Naive thymus-derived CD4-positive, alpha-beta T cell (primary cell): ENCODE results near the gene GRIP2. TPM values are rescaled to one million over a fixed set of nuclear protein-coding genes. Genes with fewer than 3 reads are reported as not detected.
A peak's percentile ranks its signal among the peaks of the same experiment; 100 is the strongest.
"Not testable (repeated sequence)": the region's sequence is repeated elsewhere in the genome, so short reads cannot be mapped to it uniquely, and the experiment has no call there.

ENCODE experiments used
- ATAC-seq: fragments of 150-1000 bp; cut with Tn5 transposase; 2 replicates; pipeline ENCODE4 v1.10.0; 2021; ENCODE audit warnings: mild to moderate bottlenecking, moderate library complexity
- CTCF ChIA-PET: fragments of 350-600 bp; sonication (Branson Sonifier 250); formaldehyde crosslinking; loops from one replicate; lab custom pipeline; 2021; ENCODE audit warnings: antibody characterized with exemption; lab: Charles Lee
- POLR2A ChIA-PET: fragments of 350-600 bp; sonication (Branson Sonifier 250); formaldehyde crosslinking; loops from one replicate; lab custom pipeline; 2021; ENCODE audit warnings: antibody characterized with exemption, inconsistent platforms; lab: Charles Lee
- DNase-seq, 9 donors: peaks; one replicate each; pipeline versions ENCODE4 v3.0.0 to v3.0.0-alpha.2; 2020 to 2022; ENCODE audit warnings: mixed read lengths in 1 of 9
- H3K27ac ChIP-seq: one replicate; pipeline ENCODE4 v1.7.0; 2013; ENCODE audit warnings: mild to moderate bottlenecking, low read depth, low read length, moderate library complexity
- H3K27me3 ChIP-seq, 2 donors: one replicate each; pipeline ENCODE4 v1.7.0; 2013; ENCODE audit warnings: low read length in 2 of 2, mild to moderate bottlenecking in 2 of 2, moderate library complexity in 2 of 2; ENCODE audit not compliant: control insufficient read depth in 2 of 2, insufficient read depth in 2 of 2
- H3K36me3 ChIP-seq, 3 experiments: 1 replicate in 2 of 3; 2 replicates in 1 of 3; pipeline ENCODE4 v1.7.0; 2013; ENCODE audit warnings: low read length in 3 of 3, mild to moderate bottlenecking in 3 of 3, moderate library complexity in 1 of 3; ENCODE audit not compliant: insufficient read depth in 3 of 3, control insufficient read depth in 2 of 3
- H3K4me1 ChIP-seq, 2 donors: one replicate each; pipeline ENCODE4 v1.7.0; 2013; ENCODE audit warnings: low read length in 2 of 2, mild to moderate bottlenecking in 2 of 2, moderate library complexity in 1 of 2; ENCODE audit not compliant: control insufficient read depth in 2 of 2, insufficient read depth in 2 of 2
- H3K4me3 ChIP-seq: 2 replicates; pipeline ENCODE4 v1.7.0; 2013; ENCODE audit warnings: mild to moderate bottlenecking, low read length
- H3K9me3 ChIP-seq, 3 experiments: 1 replicate in 2 of 3; 2 replicates in 1 of 3; pipeline ENCODE4 v1.7.0; 2013; ENCODE audit warnings: low read length in 3 of 3; ENCODE audit not compliant: control insufficient read depth in 2 of 3
- H3K27ac Mint-ChIP-seq, 9 donors: one replicate each; pipeline ENCODE4 v1.8.0; 2020 to 2022; ENCODE audit warnings: mixed read lengths in 9 of 9, mild to moderate bottlenecking in 8 of 9, moderate library complexity in 5 of 9, inconsistent platforms in 2 of 9
- H3K27me3 Mint-ChIP-seq, 5 donors: one replicate each; pipeline ENCODE4 v1.8.0; 2021 to 2022; ENCODE audit warnings: mixed read lengths in 5 of 5, mild to moderate bottlenecking in 1 of 5
- H3K36me3 Mint-ChIP-seq, 5 donors: one replicate each; pipeline ENCODE4 v1.8.0; 2020 to 2022; ENCODE audit warnings: mixed read lengths in 5 of 5, mild to moderate bottlenecking in 3 of 5, inconsistent platforms in 1 of 5
- H3K4me1 Mint-ChIP-seq, 7 donors: one replicate each; pipeline ENCODE4 v1.8.0; 2020 to 2022; ENCODE audit warnings: mixed read lengths in 7 of 7, mild to moderate bottlenecking in 3 of 7, inconsistent platforms in 1 of 7
- H3K4me3 Mint-ChIP-seq, 10 donors: one replicate each; pipeline ENCODE4 v1.8.0; 2020 to 2022; ENCODE audit warnings: mild to moderate bottlenecking in 10 of 10, mixed read lengths in 10 of 10, moderate library complexity in 6 of 10, inconsistent platforms in 2 of 10
- H3K9me3 Mint-ChIP-seq, 11 donors: one replicate each; pipeline ENCODE4 v1.8.0; 2020 to 2022; ENCODE audit warnings: mixed read lengths in 11 of 11, mild to moderate bottlenecking in 4 of 11, inconsistent platforms in 1 of 11, moderate library complexity in 1 of 11
- intact Hi-C, 2 donors: fragments of 100-400 bp; cut with micrococcal nuclease; formaldehyde crosslinking; loops; one replicate each; pipeline ENCODE4 v1.15.1; 2023
- polyA plus RNA-seq, 2 donors: library from polyadenylated mRNA; unstranded; fragments of 300-500 nt; fragmentation: Illumina TruSeq; gene quantifications; one replicate each; pipeline ENCODE4 v1.2.3, GENCODE V29; 2021
- total RNA-seq, 6 experiments: library from RNA in 5 of 6; stranded (reverse) in 5 of 6; gene quantifications; 1 replicate in 5 of 6; 2 replicates in 1 of 6; pipeline ENCODE4 v1.2.3 and lab custom pipeline; 2021 to 2026

Gene GRIP2
- total and polyA plus RNA-seq, 7 experiments from 2014 or later, result not detected

GRCh38 chr3:14518432-14518802 is 21.7 kb downstream of the GRIP2 start:
- ChIA-PET POLR2A (no interaction called here), CTCF (interaction anchor here (1.7 kb wide), 1 partner anchor 10 kb away, joined by 5 read pairs; no protein-coding TSS in a partner anchor)
- intact Hi-C loops, result no loop called here
- no peaks in the 10 kb centered on the region for H3K4me1 Mint-ChIP-seq
- no peak overlapping the region for H3K4me3 Mint-ChIP-seq
- H3K9me3 Mint-ChIP-seq, result no peaks in the 10 kb centered on the region
- H3K36me3 Mint-ChIP-seq, result no peaks in the 10 kb centered on the region
- H3K27me3 Mint-ChIP-seq, result peaks cover 0 to 13% (median 0%) of the 10 kb centered on the region in 5 donors
- no peak overlapping the region for H3K4me3 ChIP-seq
- DNase-seq (no peak), ATAC-seq (no peak)
- H3K4me1 ChIP-seq, result no peaks in the 10 kb centered on the region
- H3K9me3 ChIP-seq, result no peaks in the 10 kb centered on the region
- H3K27ac ChIP-seq, result no peak overlapping the region
- no peaks in the 10 kb centered on the region for H3K27me3 ChIP-seq
- no peak overlapping the region for H3K27ac Mint-ChIP-seq
- no peaks in the 10 kb centered on the region for H3K36me3 ChIP-seq

GRCh38 chr3:14517601-14518431 is 22.3 kb downstream of the GRIP2 start:
- H3K9me3 Mint-ChIP-seq, result no peaks in the 10 kb centered on the region
- CTCF ChIA-PET, result interaction anchor here (1.7 kb wide), 1 partner anchor 9 kb away, joined by 5 read pairs; no protein-coding TSS in a partner anchor
- H3K4me1 Mint-ChIP-seq, result no peaks in the 10 kb centered on the region
- no peak overlapping the region for H3K27ac ChIP-seq
- H3K4me1 ChIP-seq, result no peaks in the 10 kb centered on the region
- H3K36me3 Mint-ChIP-seq, result no peaks in the 10 kb centered on the region
- DNase-seq, result no peak
- POLR2A ChIA-PET, result no interaction called here
- H3K27me3 ChIP-seq, result no peaks in the 10 kb centered on the region
- intact Hi-C loops, result no loop called here
- ATAC-seq, result no peak
- H3K27me3 Mint-ChIP-seq, result peaks cover 0 to 11% (median 0%) of the 10 kb centered on the region in 5 donors
- H3K27ac Mint-ChIP-seq, result peak overlapping the region in 2 of 9 donors; percentile 43 to 46
- no peaks in the 10 kb centered on the region for H3K9me3 ChIP-seq
- no peak overlapping the region for H3K4me3 Mint-ChIP-seq
- no peak overlapping the region for H3K4me3 ChIP-seq
- H3K36me3 ChIP-seq, result no peaks in the 10 kb centered on the region

GRCh38 chr3:14516738-14517345 is 23.3 kb downstream of the GRIP2 start:
- H3K9me3 ChIP-seq, result no peaks in the 10 kb centered on the region
- no peaks in the 10 kb centered on the region for H3K36me3 ChIP-seq
- Mint-ChIP-seq H3K27ac (no peak overlapping the region), H3K4me3 (no peak overlapping the region), H3K9me3 (no peaks in the 10 kb centered on the region), H3K36me3 (no peaks in the 10 kb centered on the region), H3K4me1 (no peaks in the 10 kb centered on the region), H3K27me3 (peaks cover 0 to 11% (median 0%) of the 10 kb centered on the region in 5 donors)
- CTCF ChIA-PET, result no interaction called here
- no peaks in the 10 kb centered on the region for H3K27me3 ChIP-seq
- intact Hi-C loops, result no loop called here
- no peaks in the 10 kb centered on the region for H3K4me1 ChIP-seq
- DNase-seq (no peak), ATAC-seq (no peak)
- POLR2A ChIA-PET, result no interaction called here
- H3K27ac ChIP-seq, result no peak overlapping the region
- no peak overlapping the region for H3K4me3 ChIP-seq

DNA sequence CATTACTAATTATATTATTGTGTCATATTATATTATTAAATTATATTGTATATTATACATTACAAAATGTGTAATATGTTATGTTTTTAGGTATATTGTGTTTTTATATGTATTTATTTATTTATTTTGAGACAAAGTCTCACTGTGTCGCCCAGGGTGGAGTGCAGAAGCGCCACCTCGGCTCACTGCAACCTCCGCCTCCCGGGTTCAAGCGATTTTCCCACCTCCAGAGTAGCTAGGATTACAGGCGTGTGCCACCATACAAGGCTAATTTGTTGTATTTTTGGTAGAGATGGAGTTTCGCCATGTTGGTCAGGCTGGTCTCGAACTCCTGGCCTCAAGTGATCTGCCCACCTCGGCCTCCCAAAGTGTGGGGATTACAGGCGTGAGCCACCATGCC is 24.6 kb downstream of the GRIP2 start:
- ATAC-seq, H3K9me3 Mint-ChIP-seq, POLR2A ChIA-PET, DNase-seq, H3K27ac Mint-ChIP-seq, H3K27me3 ChIP-seq, H3K36me3 ChIP-seq, H3K4me1 ChIP-seq, H3K4me1 Mint-ChIP-seq, H3K27me3 Mint-ChIP-seq, H3K36me3 Mint-ChIP-seq, H3K9me3 ChIP-seq, H3K27ac ChIP-seq, H3K4me3 Mint-ChIP-seq, intact Hi-C loops, H3K4me3 ChIP-seq: not testable (repeated sequence)
- CTCF ChIA-PET, result interaction anchor here (1.0 kb wide), 1 partner anchor 406 kb away, joined by 3 read pairs; no protein-coding TSS in a partner anchor

DNA sequence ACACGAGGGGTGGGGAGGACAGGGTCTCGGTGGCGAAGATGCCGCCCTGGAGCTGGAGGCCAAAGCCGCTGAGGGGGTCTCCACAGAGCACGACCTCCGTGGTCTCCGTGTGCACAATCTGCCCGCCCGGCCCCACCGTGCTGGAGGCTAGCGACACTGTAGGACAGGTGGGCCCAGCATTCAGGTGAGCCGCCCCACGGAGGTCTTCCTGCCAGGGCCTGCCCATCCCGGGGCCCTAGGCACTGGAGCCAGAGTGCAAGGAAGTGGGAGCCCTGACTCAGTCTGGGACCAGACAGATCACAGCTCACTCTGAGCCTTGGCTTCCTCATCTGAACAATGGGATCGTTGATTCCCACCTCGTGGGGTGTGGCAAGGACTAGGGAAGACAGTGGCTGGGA is 25.8 kb downstream of the GRIP2 start:
- Mint-ChIP-seq H3K27ac (no peak overlapping the region), H3K27me3 (peaks cover 0 to 4% (median 0%) of the 10 kb centered on the region in 5 donors), H3K36me3 (no peaks in the 10 kb centered on the region), H3K9me3 (no peaks in the 10 kb centered on the region), H3K4me1 (peaks cover 0 to 1% (median 0%) of the 10 kb centered on the region in 7 donors), H3K4me3 (no peak overlapping the region)
- POLR2A ChIA-PET, result no interaction called here
- Histone ChIP-seq H3K27ac (no peak overlapping the region), H3K9me3 (no peaks in the 10 kb centered on the region), H3K4me3 (no peak overlapping the region), H3K36me3 (no peaks in the 10 kb centered on the region), H3K4me1 (no peaks in the 10 kb centered on the region), H3K27me3 (no peaks in the 10 kb centered on the region)
- no peak for ATAC-seq
- no peak for DNase-seq
- CTCF ChIA-PET, result no interaction called here
- intact Hi-C loops, result no loop called here

DNA sequence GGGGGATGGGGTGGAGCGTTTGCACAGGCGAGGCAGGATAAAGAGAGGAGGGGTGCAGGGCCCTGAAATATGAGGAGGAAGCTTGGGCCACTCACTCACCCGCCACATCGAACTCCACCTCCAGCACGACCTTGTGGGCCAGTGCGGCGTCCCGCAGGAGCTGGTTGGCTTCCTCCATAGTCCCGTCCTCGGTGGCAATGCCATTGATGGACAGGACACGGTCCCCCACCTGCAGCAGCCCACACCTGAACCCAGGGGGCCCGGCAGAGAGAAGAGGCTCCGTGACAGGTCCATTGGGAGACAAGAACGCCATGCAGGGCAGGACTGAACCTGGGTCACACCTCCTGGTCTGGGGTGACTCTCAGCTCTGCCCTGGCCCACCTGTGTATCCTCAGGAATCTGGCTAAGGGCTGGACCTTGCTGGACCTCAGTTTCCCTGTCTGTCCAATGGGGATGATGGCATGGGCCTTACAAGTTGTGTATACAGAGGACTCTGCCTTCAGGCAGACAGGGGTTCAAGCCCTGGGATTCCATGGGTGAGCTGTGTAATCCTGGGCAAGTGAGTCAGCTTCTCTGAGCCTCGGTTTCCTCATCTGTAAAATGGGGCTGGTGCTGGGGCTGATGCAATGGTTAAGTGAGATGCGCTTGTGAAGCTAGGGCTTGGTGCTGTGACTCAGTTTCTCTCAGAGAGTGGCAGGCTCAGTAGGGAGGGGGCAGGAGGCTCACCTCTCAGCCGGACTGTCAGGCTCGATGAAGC is 26.4 kb downstream of the GRIP2 start:
- intact Hi-C loops, result no loop called here
- no peak overlapping the region for H3K4me3 Mint-ChIP-seq
- DNase-seq, result no peak

More for the DNA sequence above, 26.4 kb downstream of the GRIP2 start:
- Mint-ChIP-seq H3K4me1 (peaks cover 0 to 7% (median 2%) of the 10 kb centered on the region in 7 donors), H3K27ac (no peak overlapping the region), H3K36me3 (no peaks in the 10 kb centered on the region), H3K27me3 (peaks cover 0 to 4% (median 0%) of the 10 kb centered on the region in 5 donors), H3K9me3 (no peaks in the 10 kb centered on the region)
- Histone ChIP-seq H3K36me3 (no peaks in the 10 kb centered on the region), H3K4me1 (no peaks in the 10 kb centered on the region), H3K27ac (no peak overlapping the region), H3K4me3 (no peak overlapping the region), H3K27me3 (no peaks in the 10 kb centered on the region), H3K9me3 (no peaks in the 10 kb centered on the region)
- no peak for ATAC-seq
- POLR2A ChIA-PET, result no interaction called here
- CTCF ChIA-PET, result interaction anchor here (0.6 to 1.1 kb wide), 2 partner anchors 209 to 408 kb away, joined by 4 to 5 read pairs; no protein-coding TSS in a partner anchor
